Mesenchymal stem cell (in vitro differentiated cells and primary cell): ENCODE data around the gene FAM227B.
"Not testable (repeated sequence)": the region's sequence is repeated elsewhere in the genome, so short reads cannot be mapped to it uniquely, and the experiment has no call there.

Experiments used
- DNase-seq: peaks from one replicate; pipeline ENCODE4 v3.0.0-alpha.2; 2013
- H2AFZ ChIP-seq: one replicate; pipeline ENCODE4 v1.6.1; 2013; ENCODE audit warnings: low read depth, mild to moderate bottlenecking, control low read depth, inconsistent platforms, low read length, moderate library complexity
- H2AK5ac ChIP-seq: 2 replicates; pipeline ENCODE4 v1.6.1; 2013; ENCODE audit warnings: low read length, moderate library complexity, mild to moderate bottlenecking, inconsistent platforms; ENCODE audit not compliant: severe bottlenecking
- H2BK120ac ChIP-seq: one replicate; pipeline ENCODE4 v1.6.1; 2013; ENCODE audit warnings: low read depth, mild to moderate bottlenecking, inconsistent platforms, low read length, moderate library complexity
- H2BK12ac ChIP-seq, 2 experiments: one replicate each; pipeline ENCODE4 v1.6.1; 2013; ENCODE audit warnings: inconsistent platforms in 2 of 2, low read length in 2 of 2, mild to moderate bottlenecking in 2 of 2, moderate library complexity in 2 of 2, control low read depth in 1 of 2
- H2BK15ac ChIP-seq: one replicate; pipeline ENCODE4 v1.6.1; 2013; ENCODE audit warnings: mild to moderate bottlenecking, low read depth, inconsistent platforms; ENCODE audit not compliant: poor library complexity, severe bottlenecking
- H2BK5ac ChIP-seq: 2 replicates; pipeline ENCODE4 v1.6.1; 2013; ENCODE audit warnings: low read depth, mild to moderate bottlenecking, low read length, control low read depth, inconsistent platforms; ENCODE audit not compliant: poor library complexity, severe bottlenecking
- H3K14ac ChIP-seq, 2 experiments: one replicate each; pipeline ENCODE4 v1.6.1; 2013; ENCODE audit warnings: inconsistent platforms in 2 of 2, low read length in 2 of 2, control low read depth in 1 of 2, mild to moderate bottlenecking in 1 of 2, moderate library complexity in 1 of 2
- H3K18ac ChIP-seq, 2 experiments: one replicate each; pipeline ENCODE4 v1.6.1; 2013; ENCODE audit warnings: inconsistent platforms in 2 of 2, low read length in 2 of 2, control low read depth in 1 of 2, low read depth in 1 of 2, mild to moderate bottlenecking in 1 of 2
- H3K23ac ChIP-seq, 2 experiments: one replicate each; pipeline ENCODE4 v1.6.1; 2013; ENCODE audit warnings: inconsistent platforms in 2 of 2, low read length in 2 of 2, mild to moderate bottlenecking in 2 of 2, moderate library complexity in 2 of 2, control low read depth in 1 of 2
- H3K27ac ChIP-seq: 2 replicates; pipeline ENCODE4 v1.5.1; 2013; ENCODE audit warnings: mild to moderate bottlenecking, moderate library complexity, low read length, control low read depth, inconsistent platforms; ENCODE audit not compliant: poor library complexity, severe bottlenecking
- H3K27me3 ChIP-seq, 2 experiments: 2 replicates each; pipeline versions ENCODE4 v1.6.1 to v1.7.0; 2013; ENCODE audit warnings: low read length in 2 of 2, mild to moderate bottlenecking in 2 of 2, moderate library complexity in 2 of 2, control low read depth in 1 of 2, inconsistent platforms in 1 of 2; ENCODE audit not compliant: control insufficient read depth in 1 of 2, insufficient read depth in 1 of 2
- H3K36me3 ChIP-seq, 2 experiments: 2 replicates each; pipeline versions ENCODE4 v1.6.1 to v1.7.0; 2013; ENCODE audit warnings: low read length in 2 of 2, control low read depth in 1 of 2, inconsistent platforms in 1 of 2, low read depth in 1 of 2, mild to moderate bottlenecking in 1 of 2; ENCODE audit not compliant: insufficient read depth in 2 of 2, control insufficient read depth in 1 of 2
- H3K4ac ChIP-seq, 2 experiments: one replicate each; pipeline ENCODE4 v1.6.1; 2013; ENCODE audit warnings: inconsistent platforms in 2 of 2, low read length in 2 of 2, mild to moderate bottlenecking in 2 of 2, moderate library complexity in 2 of 2, control low read depth in 1 of 2, low read depth in 1 of 2
- H3K4me1 ChIP-seq: 2 replicates; pipeline ENCODE4 v1.6.1; 2013; ENCODE audit warnings: low read depth, low read length, control low read depth; ENCODE audit not compliant: control insufficient read depth, insufficient read depth
- H3K4me2 ChIP-seq: 2 replicates; pipeline ENCODE4 v1.6.1; 2013; ENCODE audit warnings: low read length, mild to moderate bottlenecking, inconsistent platforms; ENCODE audit not compliant: poor library complexity, severe bottlenecking
- H3K4me3 ChIP-seq, 2 experiments: 2 replicates each; pipeline versions ENCODE4 v1.5.1 to v1.7.0; 2013; ENCODE audit warnings: low read length in 2 of 2, mild to moderate bottlenecking in 2 of 2, control low read depth in 1 of 2, low read depth in 1 of 2; ENCODE audit not compliant: insufficient read depth in 1 of 2
- H3K79me1 ChIP-seq: replicated peaks from 2 replicates; pipeline ENCODE4 v1.6.1; 2013; ENCODE audit warnings: mild to moderate bottlenecking, control low read depth, low read length, inconsistent platforms; ENCODE audit not compliant: poor library complexity, severe bottlenecking
- H3K9ac ChIP-seq: 2 replicates; pipeline ENCODE4 v1.7.0; 2013; ENCODE audit warnings: mild to moderate bottlenecking, low read length, moderate library complexity
- H3K9me3 ChIP-seq: 2 replicates; pipeline ENCODE4 v1.7.0; 2013; ENCODE audit warnings: mild to moderate bottlenecking, low read length; ENCODE audit not compliant: control insufficient read depth
- H4K8ac ChIP-seq: one replicate; pipeline ENCODE4 v1.6.1; 2013; ENCODE audit warnings: inconsistent platforms, mild to moderate bottlenecking, low read length, moderate library complexity
- H4K91ac ChIP-seq: one replicate; pipeline ENCODE4 v1.6.1; 2013; ENCODE audit warnings: mild to moderate bottlenecking, low read length, inconsistent platforms
- WGBS: methylation state at CpG from one replicate; pipeline ENCODE4 v1.1.7; 2013; ENCODE audit warnings: mixed read lengths; 5-methylcytosine and 5-hydroxymethylcytosine counted together

The FAM227B gene

GRCh38 chr15:49606594-49606993, 14.0 kb downstream of the FAM227B start:
- Histone ChIP-seq H3K27me3 (no peaks in the 10 kb centered on the region), H2BK120ac (no peak overlapping the region), H3K9me3 (peaks cover 39% of the 10 kb centered on the region), H3K36me3 (peaks cover 0 to 9% of the 10 kb centered on the region in 2 experiments), H3K27ac (no peak overlapping the region), H2BK5ac (no peak overlapping the region), H3K79me1 (no peaks in the 10 kb centered on the region), H4K91ac (no peak overlapping the region), H2BK15ac (no peak overlapping the region), H3K4me1 (no peaks in the 10 kb centered on the region), H2AFZ (no peak overlapping the region), H4K8ac (no peak overlapping the region), H2AK5ac (no peak overlapping the region), H3K23ac (no peak overlapping the region), H3K18ac (no peak overlapping the region), H3K14ac (no peak overlapping the region), H3K4me2 (no peak overlapping the region), H2BK12ac (no peak overlapping the region), H3K4me3 (no peak overlapping the region), H3K4ac (no peak overlapping the region), H3K9ac (no peak overlapping the region)
- DNase-seq = no peak

- no peak overlapping the region for H3K14ac ChIP-seq
- no peak overlapping the region for H3K4me2 ChIP-seq
- H3K18ac ChIP-seq = no peak overlapping the region
- peaks cover 0 to 9% of the 10 kb centered on the region in 2 experiments for H3K36me3 ChIP-seq
- H2AFZ ChIP-seq = no peak overlapping the region
- no peaks in the 10 kb centered on the region for H3K4me1 ChIP-seq
- H3K9me3 ChIP-seq = peaks cover 46% of the 10 kb centered on the region
- no peak overlapping the region for H2AK5ac ChIP-seq
- DNase-seq = no peak
- H2BK15ac ChIP-seq = no peak overlapping the region
- no peak overlapping the region for H3K23ac ChIP-seq
- no peak overlapping the region for H4K8ac ChIP-seq
- 100% methylated on average over 2 of the region's 2 CpGs for WGBS
- H3K27me3 ChIP-seq = no peaks in the 10 kb centered on the region
- H3K27ac ChIP-seq = no peak overlapping the region
- H2BK5ac ChIP-seq = no peak overlapping the region
- H3K79me1 ChIP-seq = no peaks in the 10 kb centered on the region
- no peak overlapping the region for H3K4me3 ChIP-seq
- H3K4ac ChIP-seq = no peak overlapping the region
- H3K9ac ChIP-seq = no peak overlapping the region
- H2BK120ac ChIP-seq = no peak overlapping the region
- H4K91ac ChIP-seq = no peak overlapping the region
- peak overlapping the region in 1 of 2 experiments; percentile 34 for H2BK12ac ChIP-seq
These were observed 15.0 kb downstream of the FAM227B start for GRCh38 chr15:49605588-49605987.

- Histone ChIP-seq H3K4ac (no peak overlapping the region), H4K8ac (no peak overlapping the region), H3K36me3 (peaks cover 0 to 9% of the 10 kb centered on the region in 2 experiments), H3K4me1 (no peaks in the 10 kb centered on the region), H3K27ac (no peak overlapping the region), H3K23ac (no peak overlapping the region), H2AFZ (no peak overlapping the region), H4K91ac (no peak overlapping the region), H2BK120ac (no peak overlapping the region), H3K4me3 (no peak overlapping the region), H3K14ac (no peak overlapping the region), H3K4me2 (no peak overlapping the region), H3K79me1 (no peaks in the 10 kb centered on the region), H2BK12ac (no peak overlapping the region), H2BK15ac (no peak overlapping the region), H2BK5ac (no peak overlapping the region), H3K27me3 (no peaks in the 10 kb centered on the region), H3K9me3 (peaks cover 54% of the 10 kb centered on the region), H3K9ac (no peak overlapping the region), H2AK5ac (no peak overlapping the region), H3K18ac (no peak overlapping the region)
- no peak for DNase-seq
- WGBS = 100% methylated on average over 2 of the region's 2 CpGs
These were observed 15.8 kb downstream of the FAM227B start for GRCh38 chr15:49604625-49605409.

- H3K9ac ChIP-seq, DNase-seq, H2AK5ac ChIP-seq, H4K8ac ChIP-seq, H3K36me3 ChIP-seq, H4K91ac ChIP-seq, H3K4me1 ChIP-seq, H2AFZ ChIP-seq, H2BK120ac ChIP-seq, H3K4ac ChIP-seq, H2BK5ac ChIP-seq, H3K27me3 ChIP-seq, H3K4me3 ChIP-seq, H2BK15ac ChIP-seq, H3K18ac ChIP-seq, H3K23ac ChIP-seq, H2BK12ac ChIP-seq, H3K14ac ChIP-seq, H3K4me2 ChIP-seq, H3K27ac ChIP-seq, H3K79me1 ChIP-seq: not testable (repeated sequence)
- 90% methylated on average over 12 of the region's 12 CpGs for WGBS
- H3K9me3 ChIP-seq = peaks cover 29% of the 10 kb centered on the region
These were observed 27.7 kb downstream of the FAM227B start for GRCh38 chr15:49592829-49593316.
